ENCODE results near the gene CCDC122.
"Not testable (repeated sequence)": the region's sequence is repeated elsewhere in the genome, so short reads cannot be mapped to it uniquely, and the experiment has no call there.

The CCDC122 gene

GRCh38 chr13:43831088-43831487, 48.5 kb downstream of the CCDC122 start:
- TF ChIP-seq CTCF (conservative IDR thresholded peaks at IDR 0.05; ENCODE audit: low read length), result no peak

GRCh38 chr13:43830497-43830881, 49.1 kb downstream of the CCDC122 start:
- H3K4me3 ChIP-seq (ENCODE audit: low read length), result no peak overlapping the region
- DNase-seq (ENCODE audit: low read depth), result peak; percentile 93
- no peak for TF ChIP-seq CTCF (conservative IDR thresholded peaks at IDR 0.05; ENCODE audit: low read length)

More at GRCh38 chr13:43831088-43831487, 48.5 kb downstream of the CCDC122 start:
- DNase-seq (ENCODE audit: low read depth), result peak; percentile 37
- H3K4me3 ChIP-seq (ENCODE audit: low read length), result no peak overlapping the region

- peak; percentile 74 for DNase-seq (ENCODE audit: low read depth)
These were observed 54.9 kb downstream of the CCDC122 start for GRCh38 chr13:43824656-43825055.

GRCh38 chr13:43822969-43823368, 56.6 kb downstream of the CCDC122 start:
- no peak for TF ChIP-seq CTCF (conservative IDR thresholded peaks at IDR 0.05; ENCODE audit: low read length)
- no peak for DNase-seq (ENCODE audit: low read depth)
- no peak overlapping the region for H3K4me3 ChIP-seq (ENCODE audit: low read length)

More at GRCh38 chr13:43824656-43825055, 54.9 kb downstream of the CCDC122 start:
- H3K4me3 ChIP-seq (ENCODE audit: low read length), result not testable (repeated sequence)

GRCh38 chr13:43816401-43816889, 63.1 kb downstream of the CCDC122 start:
- H3K4me3 ChIP-seq (ENCODE audit: low read length), result no peak overlapping the region
- no peak for TF ChIP-seq CTCF (conservative IDR thresholded peaks at IDR 0.05; ENCODE audit: low read length)
- no peak for DNase-seq (ENCODE audit: low read depth)

- no peak overlapping the region for H3K4me3 ChIP-seq (ENCODE audit: low read length)
- DNase-seq (ENCODE audit: low read depth), result peak; percentile 82
These were observed 64.3 kb downstream of the CCDC122 start for GRCh38 chr13:43815204-43815603.

GRCh38 chr13:43808676-43809075, 70.9 kb downstream of the CCDC122 start:
- no peak for TF ChIP-seq CTCF (conservative IDR thresholded peaks at IDR 0.05; ENCODE audit: low read length)
- H3K4me3 ChIP-seq (ENCODE audit: low read length), result no peak overlapping the region
- DNase-seq (ENCODE audit: low read depth), result no peak

More at GRCh38 chr13:43815204-43815603, 64.3 kb downstream of the CCDC122 start:
- no peak for TF ChIP-seq CTCF (conservative IDR thresholded peaks at IDR 0.05; ENCODE audit: low read length)

- no peak for TF ChIP-seq CTCF (conservative IDR thresholded peaks at IDR 0.05; ENCODE audit: low read length)
- DNase-seq (ENCODE audit: low read depth), result no peak
- H3K4me3 ChIP-seq (ENCODE audit: low read length), result no peak overlapping the region
These were observed 73.8 kb downstream of the CCDC122 start for GRCh38 chr13:43805681-43806128.
